Measurements from ENCODE around the gene HOXB6.

GRCh38 chr17:48619826-48620449 is 15.2 kb upstream of the HOXB6 start:
- no peak for TF ChIP-seq CTCF (IDR thresholded peaks at IDR 0.05)
- TF ChIP-seq ZFX (IDR thresholded peaks at IDR 0.05; ENCODE audit: borderline replicate concordance) = no peak

All from 22Rv1 (cell line).